GM21576 (cell line): ENCODE measurements around the gene GJD3.

Experiments used
- ATAC-seq: cut with Tn5 transposase; IDR thresholded peaks from one replicate; pipeline ENCODE4 v1.9.1; 2021; ENCODE audit warnings: mild to moderate bottlenecking, moderate library complexity; ENCODE audit not compliant: unreplicated experiment

The GJD3 gene

DNA sequence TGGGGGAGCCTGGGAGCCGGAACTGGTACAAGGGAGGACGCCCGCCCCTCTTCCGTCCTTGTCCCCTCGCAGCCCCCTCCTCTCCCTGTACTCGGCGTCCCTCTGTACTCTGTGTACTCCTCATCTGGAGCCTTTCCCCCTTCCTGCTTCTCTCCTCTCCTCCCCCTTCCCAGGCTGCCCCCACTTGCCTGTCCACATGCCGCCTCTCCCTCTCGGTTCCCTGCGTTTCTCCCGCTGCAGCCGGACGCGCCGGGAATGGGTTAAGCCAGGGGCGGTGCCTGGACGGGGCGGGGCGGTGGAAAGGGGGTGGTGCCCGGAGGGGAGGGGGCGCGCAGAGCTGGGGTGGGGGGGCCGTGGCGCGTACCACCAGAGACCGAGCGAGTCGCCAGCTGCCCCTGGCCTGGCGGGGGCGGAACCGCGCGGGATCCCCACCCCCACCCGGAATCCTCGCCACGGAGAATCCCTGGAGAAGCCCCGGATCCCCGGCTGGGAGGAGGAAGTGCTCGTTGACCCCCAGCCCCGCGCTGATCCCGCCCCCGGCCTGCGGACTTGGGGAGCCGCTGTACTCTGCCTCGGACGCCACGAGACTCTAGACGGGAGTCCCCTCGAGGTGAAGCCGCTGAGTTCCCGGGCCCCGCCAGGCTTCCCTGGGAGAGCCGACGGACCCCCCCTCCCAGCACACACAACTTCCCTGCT, 22.6 kb downstream of the GJD3 start:
- ATAC-seq = no peak

DNA sequence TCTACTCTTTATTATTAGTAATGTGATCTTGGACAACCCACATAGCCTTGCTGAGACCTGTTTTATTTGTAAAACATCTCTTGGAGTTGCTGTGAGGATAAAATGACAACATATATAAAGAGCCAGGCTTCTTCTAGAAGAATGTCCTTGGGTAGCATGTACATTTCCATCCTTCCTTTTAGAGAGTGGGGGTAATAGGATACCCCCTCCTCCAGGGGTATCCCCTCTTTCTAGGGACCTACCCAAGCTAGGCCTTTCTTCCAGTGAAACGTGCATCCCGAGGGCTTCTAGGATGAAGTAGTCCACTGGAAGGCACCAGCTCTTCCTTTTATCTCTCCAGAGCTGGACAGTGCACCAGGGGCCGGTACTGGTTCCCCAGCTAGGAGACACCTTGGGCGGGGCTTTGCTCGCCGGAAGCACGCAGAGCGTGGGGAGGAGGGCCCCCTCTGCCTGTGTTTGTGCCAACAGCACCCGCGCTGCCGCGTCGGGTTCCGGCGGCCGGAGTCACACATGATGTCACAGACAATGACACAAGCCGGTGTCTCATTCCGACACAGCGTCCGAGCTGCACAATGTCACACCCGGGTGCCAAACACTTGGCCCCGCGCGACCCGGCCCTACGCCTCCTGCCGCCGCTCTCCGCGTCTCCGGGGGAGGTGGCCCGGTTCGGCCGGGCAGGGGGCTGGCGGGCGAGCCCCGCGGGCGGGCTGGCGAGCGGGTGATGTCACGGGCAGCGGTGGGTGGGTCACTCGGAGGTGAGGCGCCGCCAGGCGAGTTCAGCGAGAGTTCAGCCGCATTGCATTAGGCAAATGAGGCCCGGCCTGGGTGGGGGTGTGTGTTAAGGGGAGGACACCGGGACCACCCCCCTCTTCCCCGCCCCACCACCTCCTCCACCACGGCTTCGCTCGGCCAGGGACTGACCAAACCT, 23.4 kb downstream of the GJD3 start:
- peak; percentile 63 for ATAC-seq

- ATAC-seq = no peak
Observed at GRCh38 chr17:40340327-40340726, 24.2 kb downstream of the GJD3 start.

DNA sequence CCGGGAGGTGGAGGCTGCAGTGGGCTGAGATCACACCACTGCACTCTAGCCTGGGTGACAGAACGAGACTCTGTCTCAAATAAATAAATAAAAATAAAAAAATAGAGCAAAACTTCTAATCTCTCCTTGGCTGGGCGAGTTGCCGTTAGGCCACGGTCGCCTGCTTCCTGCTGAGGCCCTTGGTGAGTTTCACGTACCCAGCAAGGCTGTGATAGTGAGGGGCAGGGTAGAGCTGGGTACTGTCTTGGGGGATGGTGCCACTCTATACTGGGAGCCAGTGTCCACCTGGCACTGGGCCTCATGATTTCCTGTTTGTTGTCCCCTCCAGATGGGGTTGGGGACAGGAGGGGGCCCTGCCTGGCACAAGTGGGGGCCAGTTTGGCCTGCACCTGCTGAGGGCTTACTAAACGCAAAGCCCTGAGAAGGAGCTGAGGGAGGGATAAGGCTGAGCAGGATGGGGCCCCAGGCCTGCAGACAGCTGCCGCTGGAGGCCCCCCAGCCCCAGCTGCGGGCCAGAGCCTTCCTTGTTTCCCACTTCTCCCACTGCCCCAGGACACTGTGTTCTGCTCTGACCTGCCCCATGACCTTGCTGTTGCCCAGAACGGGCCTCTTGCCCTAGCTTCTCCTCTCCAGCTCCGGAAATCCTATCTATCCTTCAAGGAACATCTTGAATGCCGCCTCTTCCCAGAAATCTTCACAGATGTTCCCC, 25.4 kb downstream of the GJD3 start:
- no peak for ATAC-seq

GRCh38 chr17:40338058-40338457, 26.5 kb downstream of the GJD3 start:
- no peak for ATAC-seq

GRCh38 chr17:40337351-40337750, 27.2 kb downstream of the GJD3 start:
- no peak for ATAC-seq

- ATAC-seq = no peak
Observed at GRCh38 chr17:40335620-40336019, 28.9 kb downstream of the GJD3 start.

- no peak for ATAC-seq
Observed at GRCh38 chr17:40333781-40334448, 30.6 kb downstream of the GJD3 start.

DNA sequence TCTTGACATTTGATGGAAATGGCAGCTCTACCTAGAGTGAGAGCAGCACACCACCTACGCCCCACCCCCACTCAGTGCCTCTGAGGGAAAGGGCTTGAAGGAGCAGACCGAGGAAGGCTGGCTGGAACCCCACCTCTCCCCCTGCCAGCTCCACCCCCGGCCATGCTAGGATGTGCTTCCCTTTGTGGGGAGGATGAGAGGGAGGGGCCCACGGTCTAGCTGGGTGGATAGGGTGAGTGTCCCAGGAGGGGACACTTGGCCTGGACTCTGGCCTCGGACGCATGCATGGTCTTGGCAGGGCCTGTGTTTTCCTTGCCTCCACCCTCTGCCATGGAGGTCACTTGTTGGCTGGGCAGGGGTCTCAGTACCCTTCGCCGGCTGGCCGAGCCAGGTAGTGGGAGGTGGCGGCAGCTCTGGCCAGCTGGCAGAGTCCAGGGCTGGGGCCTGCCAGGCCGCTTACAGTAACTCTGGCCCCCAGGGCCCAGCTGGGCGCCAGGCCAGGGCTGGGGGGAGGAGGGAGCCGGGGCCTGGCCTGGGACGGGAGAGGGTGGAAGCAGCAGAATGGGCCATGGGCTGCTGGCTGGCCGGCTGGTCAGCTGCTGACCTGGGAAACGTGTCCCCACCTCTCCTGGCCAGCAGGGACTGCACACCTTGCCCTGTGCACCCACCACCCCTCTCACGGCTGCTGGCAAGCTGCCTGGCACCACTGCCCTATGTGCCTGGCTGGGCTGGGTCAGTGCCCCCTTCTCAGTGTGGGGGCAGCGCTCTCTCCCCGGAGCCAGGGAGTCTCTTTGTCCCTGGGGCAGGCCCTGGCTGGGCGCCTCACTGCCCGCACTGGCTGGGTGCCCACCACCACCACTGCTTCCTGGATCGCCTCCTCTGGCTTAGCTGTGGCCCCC, 32.5 kb downstream of the GJD3 start:
- no peak for ATAC-seq

GRCh38 chr17:40330850-40331470, 33.6 kb downstream of the GJD3 start:
- ATAC-seq = no peak

- no peak for ATAC-seq
Observed at GRCh38 chr17:40329839-40330794, 34.4 kb downstream of the GJD3 start.

DNA sequence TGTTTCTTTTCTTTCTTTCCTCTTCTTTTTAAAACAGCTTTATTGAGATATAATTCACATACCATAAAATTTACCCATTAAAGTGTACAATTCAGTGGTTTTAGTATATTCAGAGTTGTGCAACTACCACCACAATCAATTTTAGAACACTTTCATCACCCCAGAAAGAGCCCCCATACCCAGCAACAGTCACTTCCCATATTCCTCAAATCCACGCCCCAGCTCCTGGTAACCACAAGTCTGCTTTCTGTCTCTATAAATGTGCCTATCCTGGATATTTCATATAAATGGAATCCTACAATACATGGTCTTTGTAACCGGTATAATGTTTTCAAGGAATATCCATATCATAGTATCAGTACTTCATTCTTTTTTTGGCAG, 36.2 kb downstream of the GJD3 start:
- no peak for ATAC-seq

GRCh38 chr17:40327735-40328385, 36.7 kb downstream of the GJD3 start:
- no peak for ATAC-seq

DNA sequence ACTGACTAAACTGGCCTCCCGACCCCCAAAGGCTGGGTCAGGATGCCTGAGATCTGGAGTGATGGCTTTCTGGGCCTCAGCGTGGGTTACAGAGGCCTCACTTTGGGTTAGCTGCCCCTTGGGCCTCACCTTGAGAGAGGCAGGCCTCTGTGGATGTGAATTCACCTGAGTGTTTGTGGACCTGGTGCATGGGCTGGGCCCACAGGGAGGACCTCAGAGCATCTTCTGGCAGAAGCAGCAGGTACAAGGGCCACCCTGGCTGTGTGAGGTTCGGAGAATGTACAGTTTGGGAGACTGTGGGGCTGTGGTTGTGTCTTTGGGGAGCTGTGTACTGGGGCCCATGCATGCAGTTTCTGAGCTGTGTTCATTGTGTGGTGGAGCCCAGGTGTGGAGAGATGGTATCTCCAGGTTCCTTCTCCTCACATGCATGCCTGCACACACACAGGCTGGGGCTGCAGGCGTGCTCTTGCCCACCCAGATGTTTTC, 37.2 kb downstream of the GJD3 start:
- no peak for ATAC-seq

GRCh38 chr17:40326832-40327199, 37.7 kb downstream of the GJD3 start:
- no peak for ATAC-seq

DNA sequence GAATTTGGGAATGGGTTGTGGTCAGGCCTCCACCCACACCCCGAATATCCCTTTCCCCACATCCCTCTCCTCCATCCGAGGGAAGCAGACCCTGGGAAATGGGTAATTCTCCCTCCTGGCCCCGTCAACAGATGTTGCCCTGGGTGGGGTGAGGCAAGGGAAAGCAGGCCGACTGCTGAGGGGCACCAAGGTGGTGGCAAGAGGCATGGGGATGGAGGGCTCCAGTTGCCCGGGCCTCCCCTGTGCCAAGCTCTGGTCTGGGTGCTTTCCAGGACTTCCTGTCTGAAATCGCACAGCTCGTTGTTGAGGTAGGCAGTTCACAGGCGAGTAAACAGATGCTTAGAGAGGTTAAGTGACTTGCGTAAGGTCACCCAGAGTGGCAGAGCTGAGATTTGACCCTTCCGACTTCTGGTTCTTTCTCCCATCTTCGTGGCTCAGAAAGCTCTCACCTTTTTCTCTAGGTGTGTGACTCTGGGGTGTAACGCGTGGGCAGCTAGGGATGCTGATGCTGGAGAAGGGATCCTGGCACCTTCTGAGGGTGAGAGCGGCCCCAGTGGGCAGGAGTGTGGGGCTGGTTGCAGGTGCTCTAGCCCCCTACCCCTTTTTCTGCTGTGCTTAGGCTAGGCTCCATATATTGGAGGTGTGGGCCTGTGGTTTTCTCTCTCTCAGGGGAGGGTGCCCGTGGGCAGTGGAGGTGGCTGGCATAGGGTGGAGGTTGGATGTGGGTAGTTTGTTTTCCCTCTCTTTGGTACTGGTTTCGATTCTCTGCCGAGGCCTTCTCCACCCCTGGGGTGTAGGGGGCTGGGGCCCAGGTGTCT, 38.3 kb downstream of the GJD3 start:
- ATAC-seq = no peak
